HG03066 (cell line): ENCODE measurements around the gene PET117.
"Not testable (repeated sequence)": the region's sequence is repeated elsewhere in the genome, so short reads cannot be mapped to it uniquely, and the experiment has no call there.

Experiments
- ATAC-seq: cut with Tn5 transposase; IDR thresholded peaks from one replicate; pipeline ENCODE4 v1.9.1; 2021; ENCODE audit warnings: low read depth; ENCODE audit not compliant: unreplicated experiment

Gene PET117

GRCh38 chr20:18137412-18138265 lies at the start of gene PET117, which contains the start of gene KAT14:
TSS of gene PET117 (plus strand) at chr20:18137863. CDS start at chr20:18137956, 93 bp downstream.
TSS of gene KAT14 (plus strand) at chr20:18137863. CDS start at chr20:18142661, 4,798 bp downstream.
- ATAC-seq: peak; percentile 81

DNA sequence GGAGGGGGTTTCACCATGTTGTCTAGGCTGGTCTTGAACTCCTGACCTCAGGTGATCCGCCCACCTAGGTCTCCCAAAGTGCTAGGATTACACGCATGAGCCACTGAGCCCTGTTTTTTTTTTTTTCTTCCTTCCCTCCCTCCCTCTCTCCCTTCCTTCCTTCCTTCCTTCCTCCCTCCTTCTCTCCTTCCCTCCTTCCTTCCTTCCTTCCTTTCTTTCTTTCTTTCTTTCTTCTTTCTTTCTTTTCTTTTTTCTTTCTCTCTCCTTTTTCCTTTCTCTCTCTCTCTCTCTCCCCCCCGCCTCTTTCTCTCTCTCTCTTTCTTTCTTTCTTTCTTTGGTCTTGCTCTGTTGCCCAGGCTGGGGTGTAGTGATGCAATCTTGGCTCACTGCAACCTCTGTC lies 49.4 kb upstream of the PET117 start:
- not testable (repeated sequence) for ATAC-seq

GRCh38 chr20:18088841-18089240 lies 48.8 kb upstream of the PET117 start:
- ATAC-seq: not testable (repeated sequence)

GRCh38 chr20:18090044-18090443 lies 47.6 kb upstream of the PET117 start:
- no peak for ATAC-seq

DNA sequence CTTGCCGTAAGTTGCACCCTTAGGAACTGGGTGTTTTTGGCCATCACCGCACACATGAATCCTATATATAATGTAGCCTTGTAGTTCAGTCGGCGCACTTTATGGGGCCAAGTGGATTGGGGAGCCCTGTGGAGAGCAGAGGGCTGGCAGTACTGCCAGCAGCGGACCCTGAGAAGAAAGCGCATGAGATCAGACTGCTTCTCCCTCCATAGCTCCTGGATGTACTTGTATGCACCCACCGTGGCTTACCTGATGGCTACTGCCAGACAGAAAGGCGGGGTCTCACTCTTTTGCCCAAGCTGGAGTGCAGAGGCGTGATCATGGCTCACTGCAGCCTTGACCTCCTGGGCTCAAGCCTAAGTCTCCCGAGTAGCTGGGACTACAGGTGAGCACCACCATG lies 47.2 kb upstream of the PET117 start:
- ATAC-seq: no peak

- ATAC-seq: no peak
Measured at GRCh38 chr20:18091623-18092022, 46.0 kb upstream of the PET117 start.

DNA sequence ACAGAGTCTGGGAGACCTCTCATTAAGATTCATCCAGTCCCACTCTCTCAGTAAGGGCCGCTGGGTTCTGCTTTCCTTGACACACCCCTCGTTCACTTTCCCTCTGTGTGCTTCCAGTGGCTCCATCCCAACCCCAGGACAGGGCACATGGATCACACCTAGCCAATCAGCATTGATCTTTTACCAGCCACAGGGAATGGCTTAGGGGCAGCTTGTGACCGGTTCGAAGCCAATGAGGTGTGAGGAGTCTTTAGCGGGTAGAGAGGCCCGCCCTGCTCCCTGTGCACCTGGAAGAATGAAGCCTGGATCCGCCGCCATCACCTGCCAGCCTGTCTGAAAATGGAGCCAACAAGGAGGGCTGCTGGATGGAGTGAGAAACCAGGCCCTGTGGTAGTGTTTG lies 44.8 kb upstream of the PET117 start:
- ATAC-seq: no peak

- no peak for ATAC-seq
Measured at GRCh38 chr20:18093388-18093787, 44.3 kb upstream of the PET117 start.

DNA sequence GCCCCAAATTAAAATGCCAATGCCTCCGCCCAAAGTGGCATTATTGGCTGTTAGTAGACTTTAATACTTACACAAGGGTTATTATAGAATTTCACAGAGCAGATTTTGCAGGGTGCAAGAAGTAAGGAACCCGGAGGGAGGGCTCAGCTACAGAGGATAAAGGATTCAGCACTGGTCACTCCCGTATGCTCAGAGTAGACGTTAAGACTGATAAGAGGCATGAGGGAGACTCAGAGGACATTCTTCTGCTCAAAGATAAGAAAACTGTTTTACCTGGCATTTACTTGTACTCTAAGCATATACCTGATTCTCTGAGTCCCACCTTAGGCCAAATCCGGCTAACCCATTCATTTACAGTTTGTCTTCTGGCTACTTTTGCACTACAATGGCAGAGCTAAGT lies 43.5 kb upstream of the PET117 start:
- no peak for ATAC-seq

- ATAC-seq: not testable (repeated sequence)
Measured at GRCh38 chr20:18100569-18100968, 37.1 kb upstream of the PET117 start.

- no peak for ATAC-seq
Measured at GRCh38 chr20:18101125-18101810, 36.4 kb upstream of the PET117 start.

- ATAC-seq: no peak
Measured at GRCh38 chr20:18103497-18103896, 34.2 kb upstream of the PET117 start.

- no peak for ATAC-seq
Measured at GRCh38 chr20:18108326-18108725, 29.3 kb upstream of the PET117 start.

- not testable (repeated sequence) for ATAC-seq
Measured at GRCh38 chr20:18128574-18128973, 9.1 kb upstream of the PET117 start.

- no peak for ATAC-seq
Measured at GRCh38 chr20:18132663-18133062, 5.0 kb upstream of the PET117 start.

DNA sequence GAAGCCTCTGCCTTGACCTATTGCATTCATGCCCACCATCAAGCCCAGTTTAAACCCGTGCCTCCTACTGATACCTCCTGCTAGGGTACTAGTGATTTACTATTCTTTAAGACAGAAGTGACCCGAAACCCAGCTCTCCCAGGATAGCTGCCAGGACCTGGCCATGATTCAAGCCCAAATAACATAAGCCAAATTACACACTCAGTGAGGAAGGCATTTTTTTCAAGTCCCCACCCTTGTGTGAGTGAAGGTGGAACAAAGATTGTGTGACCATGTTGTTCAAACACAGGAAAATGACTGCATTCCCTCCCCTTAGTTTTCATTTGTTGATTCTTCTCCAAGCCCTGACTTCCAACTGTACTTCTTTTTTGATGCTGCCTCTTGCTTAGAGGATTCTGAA lies 3.7 kb upstream of the PET117 start:
- no peak for ATAC-seq

GRCh38 chr20:18138266-18138582 lies 561 bp downstream of the PET117 start:
- peak; percentile 30 for ATAC-seq

DNA sequence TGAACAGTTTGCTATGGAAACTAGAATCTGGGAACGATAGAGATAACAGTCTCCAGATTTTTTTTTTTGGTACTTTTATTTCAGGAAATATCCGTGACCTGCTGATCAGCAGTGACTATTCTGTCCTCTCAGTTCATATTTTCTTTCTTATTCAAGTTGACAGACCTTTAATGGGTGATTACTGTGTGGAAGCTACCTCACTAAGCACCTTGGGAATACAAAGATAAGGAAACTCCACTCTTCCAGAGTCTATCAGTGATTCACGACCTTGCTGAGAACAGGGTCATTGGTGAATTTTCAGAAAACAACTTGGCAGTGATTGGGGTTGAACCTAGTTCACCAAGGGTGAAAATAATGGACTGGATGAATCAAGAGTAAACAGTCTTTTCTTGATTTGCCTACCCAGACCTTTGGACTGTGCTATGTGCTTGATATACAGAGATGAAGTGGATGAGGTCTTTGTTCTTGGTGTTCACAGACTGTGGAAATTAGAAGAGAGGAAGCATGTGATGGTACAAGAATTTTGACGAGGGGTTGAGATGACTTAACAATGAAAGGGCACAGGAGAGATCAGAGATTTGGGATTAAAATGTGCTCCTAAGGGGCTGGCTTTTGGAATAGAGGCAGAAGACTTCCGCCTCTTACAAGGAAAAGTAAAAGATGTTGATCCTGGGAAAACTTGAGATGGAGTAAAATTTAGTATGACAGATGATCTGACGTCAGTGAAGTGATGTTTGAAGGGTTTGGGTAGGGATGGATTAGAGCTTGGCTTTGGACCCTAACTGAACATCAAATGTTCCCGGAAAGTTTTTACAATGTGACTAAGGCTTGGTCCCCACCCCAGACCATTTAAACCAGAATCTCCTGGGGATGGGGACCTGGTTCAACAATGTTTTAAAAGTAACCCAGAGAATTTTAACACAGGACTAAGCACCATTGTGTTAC lies 1.2 kb downstream of the PET117 start:
- no peak for ATAC-seq

DNA sequence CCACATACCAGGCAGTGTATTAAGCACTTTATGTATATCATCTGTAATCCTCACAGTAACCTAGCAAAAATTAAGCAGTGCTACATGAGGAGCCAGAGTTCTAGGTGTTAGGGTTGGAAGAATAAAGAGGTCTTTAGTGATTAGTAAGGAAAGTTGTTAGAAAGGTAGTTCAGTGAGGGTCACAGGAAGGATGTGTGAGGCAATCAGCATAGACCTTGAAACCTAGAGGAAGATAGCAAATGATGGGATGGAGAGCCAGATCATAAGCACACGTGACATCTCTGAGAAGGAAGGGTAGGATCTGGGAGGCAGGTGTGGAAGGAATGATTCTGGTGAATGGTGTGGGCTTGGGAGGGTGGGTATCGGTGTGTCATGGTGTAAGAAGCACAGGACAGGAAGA lies 2.2 kb downstream of the PET117 start:
- ATAC-seq: no peak

- ATAC-seq: no peak
Measured at GRCh38 chr20:18144541-18145099, 7.0 kb downstream of the PET117 start.
